MCF 10A (cell line): ENCODE results near the gene PSMD3. TPM values are rescaled to one million over a fixed set of nuclear protein-coding genes. Genes with fewer than 3 reads are reported as not detected.
"Not testable (repeated sequence)": the region's sequence is repeated elsewhere in the genome, so short reads cannot be mapped to it uniquely, and the experiment has no call there.

Source experiments
- BruUV-seq: library from RNA; stranded (reverse); fragments of 400-500 nt; replicated peaks from 2 replicates; lab custom pipeline; 2021; lab: Mats Ljungman, UMichigan
- CTCF ChIA-PET: fragments of 300-600 bp; sonication (Branson Sonifier 250); formaldehyde crosslinking; extraction: SDS; loops from one replicate; lab custom pipeline; 2021; ENCODE audit warnings: antibody characterized with exemption, inconsistent platforms; lab: Yijun Ruan, JAX
- POLR2A ChIA-PET: fragments of 300-600, 350-650 bp; sonication (Branson Sonifier 250); formaldehyde crosslinking; extraction: SDS; loops from one replicate; lab custom pipeline; 2020; ENCODE audit warnings: antibody characterized with exemption, inconsistent platforms; lab: Yijun Ruan, JAX
- DNase-seq: peaks from one replicate; pipeline ENCODE4 v3.0.0-alpha.2; 2018; ENCODE audit not compliant: unreplicated experiment
- H3K27ac Mint-ChIP-seq: one replicate; pipeline ENCODE4 v1.8.0; 2022; ENCODE audit warnings: mild to moderate bottlenecking, low read depth, mixed read lengths; ENCODE audit not compliant: unreplicated experiment
- H3K27me3 Mint-ChIP-seq: one replicate; pipeline ENCODE4 v1.8.0; 2022; ENCODE audit warnings: mixed read lengths; ENCODE audit not compliant: insufficient read depth, unreplicated experiment
- H3K36me3 Mint-ChIP-seq: one replicate; pipeline ENCODE4 v1.8.0; 2022; ENCODE audit warnings: mild to moderate bottlenecking, moderate library complexity, mixed read lengths; ENCODE audit not compliant: insufficient read depth, unreplicated experiment
- H3K4me1 Mint-ChIP-seq: one replicate; pipeline ENCODE4 v1.8.0; 2022; ENCODE audit warnings: mixed read lengths; ENCODE audit not compliant: insufficient read depth, unreplicated experiment
- H3K4me3 Mint-ChIP-seq: one replicate; pipeline ENCODE4 v1.8.0; 2022; ENCODE audit warnings: mild to moderate bottlenecking, moderate library complexity, mixed read lengths; ENCODE audit not compliant: unreplicated experiment
- H3K9me3 Mint-ChIP-seq: one replicate; pipeline ENCODE4 v1.8.0; 2022; ENCODE audit warnings: mixed read lengths; ENCODE audit not compliant: unreplicated experiment
- intact Hi-C: fragments of 100-400 bp; cut with micrococcal nuclease; formaldehyde crosslinking; loops from 2 replicates; pipeline ENCODE4 v1.14.1; 2022
- total RNA-seq: library from RNA; stranded (reverse); gene quantifications from 2 replicates; pipeline ENCODE4 v1.2.3, GENCODE V29; 2022
- TF ChIP-seq, protein P1 (sequence below): fragments of 200-600 bp; IDR thresholded peaks from one replicate; pipeline ENCODE4 v1.8.0; 2022; ENCODE audit warnings: antibody characterized with exemption, mild to moderate bottlenecking; ENCODE audit not compliant: unreplicated experiment

PSMD3 gene
- total RNA-seq, 1 experiment from 2014 or later = 95.3 TPM

DNA sequence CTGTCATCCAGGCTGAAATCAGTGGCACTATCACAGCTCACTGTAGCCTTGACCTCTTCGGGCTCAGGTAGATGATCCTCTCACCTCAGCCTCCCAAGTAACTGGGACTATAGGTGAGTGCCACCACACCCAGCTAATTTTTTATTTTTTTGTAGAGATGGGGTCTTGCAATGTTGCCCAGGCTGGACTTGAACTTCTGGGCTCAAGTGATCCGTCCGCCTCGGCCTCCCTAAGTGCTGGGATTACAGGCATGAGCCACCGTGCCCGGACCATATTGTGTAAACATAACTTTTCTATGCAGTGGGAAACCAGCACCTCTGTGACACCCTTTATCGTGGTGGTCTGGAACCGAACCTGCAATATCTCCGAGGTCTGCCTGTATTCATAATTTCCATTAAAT is 23.5 kb downstream of the PSMD3 start:
- H3K27ac Mint-ChIP-seq = no peak overlapping the region
- intact Hi-C loops = no loop called here
- no peak for DNase-seq
- no peaks in the 10 kb centered on the region for H3K27me3 Mint-ChIP-seq
- no peaks in the 10 kb centered on the region for H3K9me3 Mint-ChIP-seq
- TF ChIP-seq, protein P1, sequence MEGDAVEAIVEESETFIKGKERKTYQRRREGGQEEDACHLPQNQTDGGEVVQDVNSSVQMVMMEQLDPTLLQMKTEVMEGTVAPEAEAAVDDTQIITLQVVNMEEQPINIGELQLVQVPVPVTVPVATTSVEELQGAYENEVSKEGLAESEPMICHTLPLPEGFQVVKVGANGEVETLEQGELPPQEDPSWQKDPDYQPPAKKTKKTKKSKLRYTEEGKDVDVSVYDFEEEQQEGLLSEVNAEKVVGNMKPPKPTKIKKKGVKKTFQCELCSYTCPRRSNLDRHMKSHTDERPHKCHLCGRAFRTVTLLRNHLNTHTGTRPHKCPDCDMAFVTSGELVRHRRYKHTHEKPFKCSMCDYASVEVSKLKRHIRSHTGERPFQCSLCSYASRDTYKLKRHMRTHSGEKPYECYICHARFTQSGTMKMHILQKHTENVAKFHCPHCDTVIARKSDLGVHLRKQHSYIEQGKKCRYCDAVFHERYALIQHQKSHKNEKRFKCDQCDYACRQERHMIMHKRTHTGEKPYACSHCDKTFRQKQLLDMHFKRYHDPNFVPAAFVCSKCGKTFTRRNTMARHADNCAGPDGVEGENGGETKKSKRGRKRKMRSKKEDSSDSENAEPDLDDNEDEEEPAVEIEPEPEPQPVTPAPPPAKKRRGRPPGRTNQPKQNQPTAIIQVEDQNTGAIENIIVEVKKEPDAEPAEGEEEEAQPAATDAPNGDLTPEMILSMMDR = no peak
- H3K4me1 Mint-ChIP-seq = no peaks in the 10 kb centered on the region
- POLR2A ChIA-PET = no interaction called here
- no peak overlapping the region for H3K4me3 Mint-ChIP-seq
- no TSS peak for BruUV-seq
- no peaks in the 10 kb centered on the region for H3K36me3 Mint-ChIP-seq
- CTCF ChIA-PET = interaction anchor here (1.2 kb wide), 1 partner anchor 71 kb away, joined by 3 read pairs; no protein-coding TSS in a partner anchor

DNA sequence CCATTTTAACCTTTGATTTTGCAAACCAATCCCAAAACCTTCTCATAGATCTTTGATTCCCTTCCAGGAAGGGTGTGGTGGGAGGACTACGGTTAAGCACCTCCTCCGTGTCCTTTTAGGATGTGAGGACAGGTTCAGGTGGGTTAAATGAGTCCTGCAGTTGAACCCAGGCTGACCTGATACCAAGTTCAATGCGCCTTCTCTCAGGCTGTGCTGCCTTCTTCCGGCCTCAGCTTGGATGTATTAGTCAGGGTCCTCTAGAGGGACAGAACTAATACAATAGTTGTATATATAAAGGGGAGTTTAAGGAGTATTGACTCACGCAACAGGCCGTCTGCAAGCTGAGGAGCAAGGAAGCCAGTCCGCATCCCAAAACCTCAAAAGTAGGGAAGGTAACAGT is 24.1 kb downstream of the PSMD3 start:
- ChIA-PET CTCF (interaction anchor here (0.8 kb wide), 1 partner anchor 565 kb away, joined by 3 read pairs; no protein-coding TSS in a partner anchor), POLR2A (interaction anchor here (0.5 kb wide), 1 partner anchor 75 kb away, joined by 3 read pairs; no protein-coding TSS in a partner anchor)
- H3K27me3 Mint-ChIP-seq = no peaks in the 10 kb centered on the region
- DNase-seq = no peak
- intact Hi-C loops = no loop called here
- no peaks in the 10 kb centered on the region for H3K4me1 Mint-ChIP-seq
- no peak overlapping the region for H3K27ac Mint-ChIP-seq
- no peaks in the 10 kb centered on the region for H3K36me3 Mint-ChIP-seq
- H3K4me3 Mint-ChIP-seq = no peak overlapping the region
- TF ChIP-seq, protein P1 = no peak
- no peaks in the 10 kb centered on the region for H3K9me3 Mint-ChIP-seq
- BruUV-seq = no TSS peak

DNA sequence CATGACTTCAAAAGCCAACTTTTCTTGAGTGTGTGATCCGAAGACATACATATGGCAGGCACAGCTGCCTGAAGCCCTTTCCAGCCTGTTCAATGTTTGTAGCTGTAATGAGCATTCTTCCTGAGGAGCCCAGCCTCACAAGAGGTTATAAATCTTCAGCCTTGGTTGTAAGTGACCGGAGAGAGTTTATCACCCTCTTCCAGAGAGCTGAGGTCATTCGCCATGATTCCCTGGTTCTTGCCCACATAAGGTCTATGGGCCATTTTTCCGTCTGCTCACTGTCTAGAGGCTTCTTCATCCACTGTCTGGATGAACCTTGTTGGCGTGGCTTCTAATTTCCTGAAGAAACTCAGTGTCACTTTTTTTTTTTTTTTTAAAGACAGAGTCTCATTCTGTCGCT is 24.9 kb downstream of the PSMD3 start:
- no peaks in the 10 kb centered on the region for H3K27me3 Mint-ChIP-seq
- H3K9me3 Mint-ChIP-seq = no peaks in the 10 kb centered on the region
- intact Hi-C loops = no loop called here
- TF ChIP-seq, protein P1 = no peak
- H3K36me3 Mint-ChIP-seq = no peaks in the 10 kb centered on the region
- no peak overlapping the region for H3K27ac Mint-ChIP-seq
- no TSS peak for BruUV-seq
- no peaks in the 10 kb centered on the region for H3K4me1 Mint-ChIP-seq
- no peak for DNase-seq
- POLR2A ChIA-PET = interaction anchor here (1.0 to 2.1 kb wide), 2 partner anchors 10 to 108 kb away, joined by 3 to 5 read pairs; partner anchors contain the start of gene CSF3
- CTCF ChIA-PET = interaction anchor here (0.8 to 0.9 kb wide), 2 partner anchors 25 to 564 kb away, joined by 3 read pairs; partner anchors contain the start of gene PSMD3
- H3K4me3 Mint-ChIP-seq = no peak overlapping the region

DNA sequence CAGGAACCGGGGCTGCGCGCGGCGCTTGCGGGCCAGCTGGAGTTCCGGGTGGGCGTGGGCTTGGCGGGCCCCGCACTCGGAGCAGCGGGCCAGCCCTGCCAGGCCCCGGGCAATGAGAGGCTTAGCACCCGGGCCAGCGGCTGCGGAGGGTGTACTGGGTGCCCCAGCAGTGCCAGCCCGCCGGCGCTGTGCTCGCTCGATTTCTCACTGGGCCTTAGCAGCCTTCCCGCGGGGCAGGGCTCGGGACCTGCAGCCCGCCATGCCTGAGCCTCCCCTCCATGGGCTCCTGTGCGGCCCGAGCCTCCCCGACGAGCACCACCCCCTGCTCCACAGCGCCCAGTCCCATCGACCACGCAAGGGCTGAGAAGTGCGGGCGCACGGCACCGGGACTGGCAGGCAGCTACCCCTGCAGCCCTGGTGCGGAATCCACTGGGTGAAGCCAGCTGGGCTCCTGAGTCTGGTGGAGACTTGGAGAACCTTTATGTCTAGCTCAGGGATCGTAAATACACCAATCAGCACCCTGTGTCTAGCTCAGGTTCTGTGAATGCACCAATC is 30.4 kb downstream of the PSMD3 start:
- H3K27me3 Mint-ChIP-seq, intact Hi-C loops, H3K27ac Mint-ChIP-seq, H3K4me3 Mint-ChIP-seq, DNase-seq, BruUV-seq, H3K9me3 Mint-ChIP-seq, H3K36me3 Mint-ChIP-seq: not testable (repeated sequence)
- H3K4me1 Mint-ChIP-seq = peaks cover 12% of the 10 kb centered on the region
- POLR2A ChIA-PET = interaction anchor here (1.0 to 8.1 kb wide), 2 partner anchors 16 to 157 kb away, joined by 5 to 164 read pairs; no protein-coding TSS in a partner anchor
- CTCF ChIA-PET = interaction anchor here (10.7 kb wide), 1 partner anchor 17 kb away, joined by 237 read pairs; no protein-coding TSS in a partner anchor

DNA sequence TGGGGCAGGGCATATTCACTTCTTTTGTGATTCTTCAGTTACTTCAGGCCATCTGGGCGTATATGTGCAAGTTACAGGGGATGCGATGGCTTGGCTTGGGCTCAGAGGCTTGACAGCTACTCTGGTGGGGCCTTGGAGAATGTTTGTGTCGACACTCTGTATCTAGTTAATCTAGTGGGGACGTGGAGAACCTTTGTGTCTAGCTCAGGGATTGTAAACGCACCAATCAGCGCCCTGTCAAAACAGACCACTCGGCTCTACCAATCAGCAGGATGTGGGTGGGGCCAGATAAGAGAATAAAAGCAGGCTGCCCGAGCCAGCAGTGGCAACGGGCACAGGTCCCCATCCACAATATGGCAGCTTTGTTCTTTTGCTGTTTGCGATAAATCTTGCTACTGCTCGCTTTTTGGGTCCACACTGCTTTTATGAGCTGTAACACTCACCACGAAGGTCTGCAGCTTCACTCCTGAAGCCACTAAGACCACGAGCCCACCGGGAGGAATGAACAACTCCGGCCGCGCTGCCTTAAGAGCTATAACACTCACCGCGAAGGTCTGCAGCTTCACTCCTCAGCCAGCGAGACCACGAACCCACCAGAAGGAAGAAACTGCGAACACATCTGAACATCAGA is 31.5 kb downstream of the PSMD3 start:
- H3K36me3 Mint-ChIP-seq, H3K27ac Mint-ChIP-seq, BruUV-seq, intact Hi-C loops, DNase-seq, H3K9me3 Mint-ChIP-seq, H3K4me3 Mint-ChIP-seq, H3K27me3 Mint-ChIP-seq: not testable (repeated sequence)
- ChIA-PET CTCF (interaction anchor here (0.8 to 10.7 kb wide), 6 partner anchors 10 to 99 kb away, joined by 3 to 237 read pairs (median 22); no protein-coding TSS in a partner anchor), POLR2A (interaction anchor here (0.6 to 8.1 kb wide), 9 partner anchors 15 to 156 kb away, joined by 3 to 164 read pairs (median 5); partner anchors contain the start of genes GSDMA, MED24 and NR1D1)
- H3K4me1 Mint-ChIP-seq = peaks cover 13% of the 10 kb centered on the region
